Breast epithelium (tissue), 4 donors: ENCODE data around the gene SYNGR1. TPM values are rescaled to one million over a fixed set of nuclear protein-coding genes. Genes with fewer than 3 reads are reported as not detected.

ENCODE experiments used
- DNase-seq, 2 donors: peaks; one replicate each; pipeline ENCODE4 v3.0.0-alpha.2; 2019; ENCODE audit warnings: low spot score in 2 of 2
- H3K27ac ChIP-seq, 2 donors: fragments of 200-600 bp; sonication (generic) in 1 of 2; one replicate each; pipeline ENCODE4 v1.5.1; 2016 to 2019; ENCODE audit warnings: mild to moderate bottlenecking in 1 of 2
- H3K27me3 ChIP-seq, 2 donors: fragments of 200-600 bp; sonication (generic) in 1 of 2; one replicate each; pipeline versions ENCODE4 v1.5.1 to v1.6.0; 2017 to 2019; ENCODE audit warnings: control low read depth in 1 of 2, mild to moderate bottlenecking in 1 of 2
- H3K36me3 ChIP-seq: fragments of 200-600 bp; one replicate; pipeline ENCODE4 v1.5.1; 2019
- H3K4me1 ChIP-seq, 2 donors: fragments of 200-600 bp; sonication (generic); one replicate each; pipeline ENCODE4 v1.5.1; 2016 to 2019; ENCODE audit warnings: control low read depth in 1 of 2
- H3K4me3 ChIP-seq, 3 donors: fragments of 200-600 bp; sonication (generic); 1 replicate in 2 of 3; 2 replicates in 1 of 3; pipeline ENCODE4 v1.5.1; 2016 to 2019; ENCODE audit warnings: mild to moderate bottlenecking in 3 of 3, moderate library complexity in 2 of 3
- H3K9me3 ChIP-seq, 2 donors: fragments of 200-600 bp; sonication (generic) in 1 of 2; one replicate each; pipeline ENCODE4 v1.5.1; 2016 to 2019; ENCODE audit warnings: control low read depth in 1 of 2
- CTCF ChIP-seq, 3 donors: fragments of 450-650 bp; IDR thresholded peaks; one replicate each; pipeline ENCODE4 v1.5.1; 2016 to 2017; ENCODE audit warnings: antibody characterized with exemption in 3 of 3, mild to moderate bottlenecking in 3 of 3, moderate library complexity in 3 of 3
- POLR2A ChIP-seq: fragments of 450-650 bp; IDR thresholded peaks from one replicate; pipeline ENCODE4 v1.6.1; 2016; ENCODE audit warnings: antibody characterized with exemption, mild to moderate bottlenecking, moderate library complexity
- POLR2AphosphoS5 ChIP-seq, 3 donors: sonication (generic); formaldehyde crosslinking; IDR thresholded peaks; one replicate each; pipeline ENCODE4 v1.6.1; 2017; ENCODE audit warnings: antibody characterized with exemption in 3 of 3
- intact Hi-C: fragments of 100-400 bp; cut with DNase I; formaldehyde crosslinking; loops from one replicate; pipeline ENCODE4 v1.15.1; 2023; ENCODE audit warnings: low total_unique reads
- total RNA-seq, 3 donors: library from RNA; depleted of rRNA; stranded (reverse); fragments of >200 nt; gene quantifications; one replicate each; pipeline ENCODE4 v1.1.0, GENCODE V29; 2016

SYNGR1 gene
- total RNA-seq, 3 donors from 2014 or later, result 6.9 to 22.3 (median 20.5) TPM

DNA sequence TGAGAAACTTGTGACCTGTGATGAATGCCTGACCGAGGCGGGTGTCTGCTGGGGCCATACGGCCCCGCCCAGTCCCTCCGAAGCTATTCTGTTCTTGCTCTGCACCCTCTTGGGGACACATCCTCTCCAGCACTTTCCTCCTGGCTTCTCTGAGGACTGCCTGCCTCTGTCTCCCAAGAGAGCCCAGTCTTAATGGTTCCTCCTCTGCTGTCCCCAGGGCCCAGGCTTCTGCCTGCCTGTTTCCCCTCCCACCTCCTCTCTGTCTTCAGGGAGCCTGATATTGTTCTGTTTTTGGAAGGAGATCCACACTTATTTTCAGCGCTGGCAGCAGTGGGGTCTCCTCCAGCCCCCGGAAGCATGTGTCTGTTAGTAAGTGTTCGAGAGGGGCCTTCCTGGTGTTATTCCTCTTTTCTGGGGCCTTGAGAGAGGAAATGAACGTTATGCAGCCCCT lies 18.7 kb downstream of the SYNGR1 start:
- H3K27ac ChIP-seq, result no peak overlapping the region
- no peak for TF ChIP-seq POLR2AphosphoS5 (IDR thresholded peaks at IDR 0.05)
- no peak for TF ChIP-seq CTCF (IDR thresholded peaks at IDR 0.05)
- TF ChIP-seq POLR2A, result no peak

DNA sequence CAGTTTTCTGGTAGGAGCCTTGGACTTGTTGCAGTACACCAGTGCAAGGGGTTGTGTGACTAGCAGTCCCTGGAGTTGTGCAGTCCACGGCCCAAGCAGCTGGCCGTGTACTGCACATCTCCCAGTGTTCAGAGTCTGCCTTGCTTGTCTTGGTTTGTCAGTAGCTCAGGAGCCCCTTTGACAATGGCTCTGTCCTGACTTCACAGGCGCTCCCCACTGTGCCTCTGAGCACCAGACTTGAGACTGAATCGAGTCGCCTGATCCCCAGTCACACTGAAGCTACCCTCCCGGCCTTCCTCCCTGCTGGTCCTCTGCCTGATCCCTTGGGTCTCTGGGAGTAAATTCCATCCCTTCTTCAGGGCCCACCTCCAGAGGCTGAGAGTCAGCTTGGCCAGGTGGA lies 19.4 kb downstream of the SYNGR1 start:
- intact Hi-C loops, result no loop called here
- Histone ChIP-seq H3K9me3 (no peaks in the 10 kb centered on the region), H3K27me3 (no peaks in the 10 kb centered on the region), H3K4me3 (no peak overlapping the region), H3K27ac (no peak overlapping the region), H3K36me3 (no peaks in the 10 kb centered on the region), H3K4me1 (no peaks in the 10 kb centered on the region)
- TF ChIP-seq POLR2AphosphoS5 (IDR thresholded peaks at IDR 0.05) (no peak), POLR2A (no peak), CTCF (IDR thresholded peaks at IDR 0.05) (no peak)
- DNase-seq, result no peak

More for the DNA sequence above, 18.7 kb downstream of the SYNGR1 start:
- no peak for DNase-seq
- no peak overlapping the region for H3K4me3 ChIP-seq
- H3K27me3 ChIP-seq, result no peaks in the 10 kb centered on the region
- H3K9me3 ChIP-seq, result no peaks in the 10 kb centered on the region
- no peaks in the 10 kb centered on the region for H3K4me1 ChIP-seq
- H3K36me3 ChIP-seq, result no peaks in the 10 kb centered on the region
- intact Hi-C loops, result no loop called here

GRCh38 chr22:39369586-39369985 lies 19.8 kb downstream of the SYNGR1 start:
- no peak for TF ChIP-seq CTCF (IDR thresholded peaks at IDR 0.05)
- TF ChIP-seq POLR2AphosphoS5 (IDR thresholded peaks at IDR 0.05), result no peak
- no peak for TF ChIP-seq POLR2A
- no peak overlapping the region for H3K4me3 ChIP-seq
- intact Hi-C loops, result no loop called here
- no peak overlapping the region for H3K27ac ChIP-seq
- no peaks in the 10 kb centered on the region for H3K4me1 ChIP-seq
- no peaks in the 10 kb centered on the region for H3K36me3 ChIP-seq
- H3K27me3 ChIP-seq, result no peaks in the 10 kb centered on the region
- DNase-seq, result no peak
- no peaks in the 10 kb centered on the region for H3K9me3 ChIP-seq

GRCh38 chr22:39371732-39372131 lies 21.9 kb downstream of the SYNGR1 start:
- no peak for DNase-seq
- intact Hi-C loops, result no loop called here
- TF ChIP-seq POLR2AphosphoS5 (IDR thresholded peaks at IDR 0.05), result no peak
- no peak for TF ChIP-seq CTCF (IDR thresholded peaks at IDR 0.05)
- TF ChIP-seq POLR2A, result no peak
- Histone ChIP-seq H3K27me3 (no peaks in the 10 kb centered on the region), H3K36me3 (no peaks in the 10 kb centered on the region), H3K27ac (no peak overlapping the region), H3K4me3 (no peak overlapping the region), H3K9me3 (no peaks in the 10 kb centered on the region), H3K4me1 (no peaks in the 10 kb centered on the region)

DNA sequence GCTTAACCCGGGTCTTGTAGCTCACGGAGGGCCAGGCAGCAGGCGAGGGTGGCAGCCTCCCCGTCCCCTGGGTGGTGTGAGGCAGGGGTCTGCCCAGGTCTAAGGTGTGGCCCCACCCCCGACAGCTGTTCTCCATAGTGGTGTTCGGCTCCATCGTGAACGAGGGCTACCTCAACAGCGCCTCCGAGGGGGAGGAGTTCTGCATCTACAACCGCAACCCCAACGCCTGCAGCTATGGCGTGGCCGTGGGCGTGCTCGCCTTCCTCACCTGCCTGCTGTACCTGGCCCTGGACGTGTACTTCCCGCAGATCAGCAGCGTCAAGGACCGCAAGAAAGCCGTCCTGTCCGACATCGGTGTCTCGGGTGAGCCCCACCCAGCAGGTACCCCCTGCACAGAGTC lies 24.4 kb downstream of the SYNGR1 start:
- Histone ChIP-seq H3K4me3 (no peak overlapping the region), H3K4me1 (no peaks in the 10 kb centered on the region), H3K27me3 (no peaks in the 10 kb centered on the region), H3K27ac (no peak overlapping the region), H3K36me3 (no peaks in the 10 kb centered on the region), H3K9me3 (no peaks in the 10 kb centered on the region)
- DNase-seq, result no peak
- TF ChIP-seq POLR2AphosphoS5 (IDR thresholded peaks at IDR 0.05), result no peak
- TF ChIP-seq CTCF (IDR thresholded peaks at IDR 0.05), result no peak
- no peak for TF ChIP-seq POLR2A
- intact Hi-C loops, result no loop called here
